CD4-positive, alpha-beta T cell treated with Interleukin-4 for 4 hours (primary cell): Measurements from ENCODE around the gene MDH2.
"Not testable (repeated sequence)": the region's sequence is repeated elsewhere in the genome, so short reads cannot be mapped to it uniquely, and the experiment has no call there.

ENCODE experiments used
- DNase-seq: peaks from one replicate; pipeline ENCODE4 v3.0.0-alpha.2; 2020

Gene MDH2

GRCh38 chr7:76049295-76049694 is 1.4 kb downstream of the MDH2 start:
- DNase-seq: no peak

GRCh38 chr7:76050545-76050944 is 2.6 kb downstream of the MDH2 start:
- no peak for DNase-seq

DNA sequence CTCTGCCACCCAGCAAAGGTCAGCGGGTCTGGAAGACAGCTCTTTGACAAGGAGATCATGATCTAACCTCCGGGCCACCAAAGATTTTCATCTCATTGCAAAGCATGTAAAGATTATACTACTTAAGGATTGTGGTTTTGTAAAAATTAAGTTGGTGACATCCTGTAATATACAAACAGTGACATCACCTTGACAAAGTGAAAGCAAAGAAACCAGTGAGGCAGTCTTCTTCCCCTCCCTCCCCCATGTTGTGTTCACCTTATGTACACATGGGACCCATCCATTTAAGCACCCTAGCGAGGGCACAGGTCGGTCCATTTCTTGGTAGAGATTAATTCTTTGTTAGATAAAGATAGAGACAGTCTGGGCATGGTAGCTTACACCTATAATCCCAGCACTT is 3.9 kb downstream of the MDH2 start:
- peak; percentile 49 for DNase-seq

- DNase-seq: not testable (repeated sequence)
These were observed 4.8 kb downstream of the MDH2 start for GRCh38 chr7:76052681-76053080.

- no peak for DNase-seq
These were observed 5.6 kb downstream of the MDH2 start for GRCh38 chr7:76053461-76053860.

- no peak for DNase-seq
These were observed 6.5 kb downstream of the MDH2 start for GRCh38 chr7:76054123-76055120.

- no peak for DNase-seq
These were observed 8.3 kb downstream of the MDH2 start for GRCh38 chr7:76056241-76056640.

DNA sequence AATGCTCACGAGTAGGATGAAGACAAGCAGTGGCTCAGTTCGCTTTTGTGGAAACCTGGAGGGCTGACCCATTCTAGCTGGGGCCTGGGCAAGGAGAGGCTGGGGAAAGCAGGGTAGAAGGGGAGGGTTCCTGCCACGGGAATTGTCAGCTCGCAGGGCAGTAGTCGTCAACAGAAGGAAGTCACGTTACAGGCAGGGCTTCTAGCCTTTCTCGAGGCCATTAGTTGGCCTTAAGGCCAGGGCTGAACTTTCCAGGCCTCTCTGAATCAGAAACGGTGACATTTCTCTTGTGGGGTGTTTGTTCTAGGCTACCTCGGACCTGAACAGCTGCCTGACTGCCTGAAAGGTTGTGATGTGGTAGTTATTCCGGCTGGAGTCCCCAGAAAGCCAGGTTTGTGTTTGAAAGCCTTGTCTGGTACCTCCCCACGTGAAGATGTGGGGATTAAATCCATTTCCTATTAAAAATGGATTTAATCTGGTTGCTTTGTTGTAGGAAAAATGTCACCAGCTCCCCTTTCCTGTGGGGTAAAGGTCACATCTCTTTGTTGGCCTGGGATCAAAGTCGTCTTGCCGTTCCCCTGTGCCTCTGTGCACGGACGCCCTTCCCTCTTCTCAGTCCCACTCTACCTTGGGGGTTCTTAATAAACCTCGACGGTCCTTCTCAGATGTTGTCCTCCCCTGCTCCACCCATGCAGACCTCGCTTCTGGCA is 9.4 kb downstream of the MDH2 start:
- DNase-seq: no peak

GRCh38 chr7:76057813-76058145 is 9.9 kb downstream of the MDH2 start:
- no peak for DNase-seq

- DNase-seq: not testable (repeated sequence)
These were observed 10.8 kb downstream of the MDH2 start for GRCh38 chr7:76058745-76059144.

DNA sequence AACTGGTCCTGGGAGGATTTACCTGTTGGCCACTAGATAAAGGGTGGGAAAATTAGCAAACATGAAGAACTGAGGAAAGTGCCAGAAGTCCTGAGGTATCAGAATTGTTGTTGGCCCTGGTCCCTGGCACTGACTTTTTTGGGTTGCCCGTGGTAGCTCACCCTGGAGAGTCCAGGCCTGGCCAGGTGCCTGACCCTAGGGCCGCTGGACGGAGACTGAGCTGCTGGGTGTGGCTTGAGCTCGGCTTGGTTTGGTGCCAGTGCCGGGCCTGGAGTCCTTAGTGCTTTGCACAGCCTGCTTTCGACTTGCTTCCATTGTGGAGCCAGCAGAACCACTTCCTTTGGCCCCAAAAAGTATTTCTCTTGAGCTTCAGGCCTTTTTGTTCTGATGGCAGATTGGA is 12.9 kb downstream of the MDH2 start:
- DNase-seq: no peak

- no peak for DNase-seq
These were observed 14.3 kb downstream of the MDH2 start for GRCh38 chr7:76062254-76062653.

DNA sequence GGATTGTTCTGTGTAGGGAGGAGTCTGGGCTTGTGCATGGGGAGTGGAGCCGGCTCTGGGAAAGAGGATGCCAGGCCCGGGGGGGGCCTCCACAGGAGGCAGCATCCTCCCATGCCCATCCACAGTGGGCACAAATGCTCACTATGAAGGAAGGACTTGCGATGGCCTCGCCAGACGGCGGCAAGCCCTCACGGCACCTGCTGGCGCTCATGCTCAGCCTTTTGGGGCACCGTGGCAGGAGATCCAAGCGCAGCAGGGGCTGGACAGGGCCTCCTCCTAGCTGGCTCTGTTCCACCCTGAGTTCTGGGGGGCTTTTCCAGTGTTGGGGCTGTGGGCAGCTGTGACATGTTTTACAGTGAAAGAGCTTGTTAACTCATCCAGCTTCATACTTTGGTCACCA is 15.2 kb downstream of the MDH2 start:
- DNase-seq: no peak

- no peak for DNase-seq
These were observed 15.6 kb downstream of the MDH2 start for GRCh38 chr7:76063525-76063924.

DNA sequence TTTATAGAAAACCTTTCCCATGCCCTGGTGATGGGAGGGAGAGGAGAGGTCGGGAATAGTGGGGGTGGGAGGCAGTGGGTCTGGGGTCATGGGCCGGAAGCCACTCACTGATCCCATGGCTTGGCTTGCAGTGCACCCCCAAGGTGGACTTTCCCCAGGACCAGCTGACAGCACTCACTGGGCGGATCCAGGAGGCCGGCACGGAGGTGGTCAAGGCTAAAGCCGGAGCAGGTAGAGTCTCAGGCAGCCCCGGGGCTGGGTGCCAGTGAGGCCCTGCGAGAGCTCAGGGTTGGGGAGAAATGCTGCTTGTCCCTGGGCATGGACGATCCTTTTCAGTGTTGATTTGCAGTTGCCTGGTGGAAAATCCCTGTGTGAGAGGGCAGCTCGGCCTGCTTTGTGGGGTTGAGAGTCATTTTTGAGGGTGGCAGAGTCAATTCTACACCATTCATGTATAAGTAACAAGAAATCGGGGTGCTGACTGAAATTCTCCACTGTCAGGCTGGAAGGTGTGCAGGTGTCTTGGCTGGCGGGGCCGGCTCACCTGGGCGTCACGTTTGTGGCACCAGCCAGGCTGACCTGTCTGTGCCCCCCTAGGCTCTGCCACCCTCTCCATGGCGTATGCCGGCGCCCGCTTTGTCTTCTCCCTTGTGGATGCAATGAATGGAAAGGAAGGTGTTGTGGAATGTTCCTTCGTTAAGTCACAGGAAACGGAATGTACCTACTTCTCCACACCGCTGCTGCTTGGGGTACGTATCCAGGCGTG is 16.5 kb downstream of the MDH2 start:
- DNase-seq: no peak

DNA sequence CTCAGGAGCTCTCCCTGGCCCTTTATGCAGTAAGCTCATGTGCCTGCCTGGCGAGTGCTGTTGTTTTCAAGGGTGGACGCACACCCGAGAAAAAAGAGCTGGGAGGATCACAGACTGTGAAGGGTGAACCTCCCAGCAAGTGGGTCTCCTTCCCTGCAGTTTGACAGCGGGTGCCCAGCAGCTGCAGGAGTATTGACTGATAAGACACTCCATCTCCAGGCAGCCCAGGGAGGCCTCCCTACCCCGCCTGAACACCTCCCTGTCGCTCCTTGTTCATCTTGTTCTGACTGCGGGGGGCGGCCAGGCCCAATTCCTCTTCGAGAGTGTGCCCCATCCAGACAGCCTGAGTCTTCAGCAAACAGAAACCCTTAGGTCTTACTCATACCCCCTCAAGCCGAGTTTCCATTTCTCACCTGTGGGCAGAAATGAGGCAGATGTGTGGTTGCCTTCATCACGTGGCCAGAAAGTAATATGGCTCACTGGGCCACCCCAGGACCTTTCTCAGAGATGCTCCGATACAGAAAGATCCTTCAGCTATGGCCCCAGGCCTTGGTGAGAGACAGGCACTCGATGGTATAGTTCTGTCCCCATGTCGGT is 17.2 kb downstream of the MDH2 start:
- no peak for DNase-seq

GRCh38 chr7:76066716-76067503 is 19.0 kb downstream of the MDH2 start:
- DNase-seq: no peak

DNA sequence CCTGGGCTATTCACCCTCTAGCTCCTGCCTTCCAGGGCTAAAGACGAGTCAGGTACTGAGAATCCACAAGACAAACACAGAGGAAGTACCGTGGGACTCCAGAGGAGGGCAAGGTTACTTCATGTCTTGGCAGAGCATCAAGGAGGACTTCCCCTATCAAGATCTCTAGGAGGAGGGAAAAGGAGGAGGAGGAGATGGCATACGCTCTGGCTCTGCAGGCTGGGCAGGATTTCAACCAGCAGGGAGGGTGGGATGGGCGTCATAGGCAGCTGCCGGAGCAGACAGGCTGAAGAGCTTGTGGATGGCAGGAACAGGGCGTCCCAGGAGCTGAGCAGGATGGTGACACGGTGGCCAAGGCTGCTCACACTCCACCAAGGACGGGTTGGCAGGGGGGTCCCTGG is 21.3 kb downstream of the MDH2 start:
- no peak for DNase-seq

DNA sequence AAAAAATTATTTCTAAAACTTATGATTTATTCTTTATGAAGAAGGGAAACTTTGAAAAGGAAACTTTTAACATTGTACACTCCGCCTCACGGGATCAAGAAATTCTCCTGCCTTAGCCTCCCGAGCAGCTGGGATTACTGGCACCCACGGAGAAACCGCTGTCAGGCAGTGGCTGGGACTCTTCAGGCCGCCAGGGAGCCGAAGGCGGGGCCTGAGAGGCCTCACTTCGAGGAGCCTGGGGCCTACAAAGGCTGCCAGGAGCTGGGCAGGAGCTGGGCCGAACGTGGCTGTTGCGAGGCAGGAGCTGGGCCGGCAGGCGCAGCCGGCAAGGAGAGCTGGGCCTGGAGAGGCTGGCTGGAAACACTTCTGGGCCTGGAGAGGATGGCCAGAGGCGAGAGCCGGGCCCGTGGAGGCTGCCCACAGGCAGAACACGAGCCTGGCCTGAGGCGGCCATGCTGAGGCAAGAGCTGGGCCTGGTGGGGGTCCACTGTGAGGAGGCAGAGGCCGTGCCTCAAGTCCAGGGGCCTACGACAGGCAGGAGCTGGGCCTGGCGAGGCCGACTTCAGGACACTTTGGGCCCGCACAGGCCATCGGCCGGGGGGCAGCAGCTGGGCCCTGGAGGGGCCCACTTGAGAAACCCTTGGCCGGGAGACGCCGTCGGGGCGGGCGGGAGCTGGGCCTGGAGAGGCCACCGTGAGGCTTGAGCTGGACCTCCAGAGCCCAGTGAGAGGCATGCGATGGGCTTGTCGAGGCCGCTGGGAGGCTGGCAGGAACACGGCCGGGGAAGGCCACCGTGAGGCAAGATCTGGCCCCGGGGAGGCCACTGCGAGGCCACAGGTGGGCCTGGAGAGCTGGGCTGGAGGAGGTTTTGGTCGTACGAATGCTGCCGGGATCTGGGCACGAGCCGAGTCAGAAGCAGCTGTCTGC is 23.7 kb downstream of the MDH2 start:
- no peak for DNase-seq

GRCh38 chr7:76072243-76073148 is 24.6 kb downstream of the MDH2 start:
- DNase-seq: no peak
